ENCODE measurements around the gene UPK2. TPM values are rescaled to one million over a fixed set of nuclear protein-coding genes. Genes with fewer than 3 reads are reported as not detected.
"Not testable (repeated sequence)": the region's sequence is repeated elsewhere in the genome, so short reads cannot be mapped to it uniquely, and the experiment has no call there.

UPK2 gene
- polyA plus RNA-seq, 3 donors = 13.4 to 22.5 (median 14.2) TPM

DNA sequence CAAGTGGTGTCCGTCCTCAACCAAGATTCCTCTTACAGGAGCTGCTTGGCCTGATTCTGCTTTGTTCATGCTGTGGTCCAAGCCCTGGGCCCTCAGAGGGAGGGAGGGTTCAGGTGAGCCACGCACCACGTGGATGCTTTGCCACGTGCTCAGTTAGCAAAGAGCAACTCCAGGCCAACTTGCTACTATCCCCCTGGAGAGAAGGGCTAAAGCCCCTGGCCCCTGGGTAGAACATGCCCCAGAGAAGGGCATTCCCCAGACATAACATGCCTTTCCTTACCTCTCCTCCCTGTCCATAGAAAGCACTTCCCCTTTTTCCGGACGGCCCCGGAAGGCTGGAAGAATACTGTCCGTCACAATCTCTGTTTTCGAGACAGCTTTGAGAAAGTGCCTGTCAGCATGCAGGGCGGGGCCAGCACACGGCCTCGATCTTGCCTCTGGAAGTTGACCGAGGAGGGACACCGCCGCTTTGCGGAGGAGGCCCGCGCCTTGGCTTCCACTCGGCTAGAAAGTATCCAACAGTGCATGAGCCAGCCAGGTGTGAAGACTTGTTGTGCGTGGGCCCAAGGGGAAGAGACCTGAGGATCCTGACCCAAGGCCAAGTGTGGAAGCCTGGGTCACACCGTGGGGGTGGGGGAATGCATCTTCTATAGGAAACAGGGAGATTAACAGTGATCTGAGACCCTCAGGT is 24.2 kb downstream of the UPK2 start:
- DNase-seq = peak; percentile 30

DNA sequence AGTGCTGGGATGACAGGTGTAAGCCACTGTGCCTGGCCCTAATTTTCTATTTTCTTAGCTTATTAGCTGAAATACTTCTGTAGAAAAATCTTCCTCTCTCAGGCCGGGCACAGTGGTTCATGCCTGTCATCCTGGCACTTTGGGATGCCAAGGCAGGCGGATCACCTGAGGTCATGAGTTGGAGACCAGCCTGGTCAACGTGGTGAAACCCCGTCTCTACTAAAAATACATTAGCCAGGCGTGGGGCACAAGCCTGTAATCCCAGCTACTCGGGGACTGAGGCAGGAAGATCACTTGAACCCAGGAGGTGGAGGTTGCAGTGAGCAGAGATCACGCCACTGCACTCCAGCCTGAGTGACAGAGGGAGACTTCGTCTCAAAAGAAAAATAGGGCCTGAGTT is 28.2 kb downstream of the UPK2 start:
- not testable (repeated sequence) for DNase-seq

DNA sequence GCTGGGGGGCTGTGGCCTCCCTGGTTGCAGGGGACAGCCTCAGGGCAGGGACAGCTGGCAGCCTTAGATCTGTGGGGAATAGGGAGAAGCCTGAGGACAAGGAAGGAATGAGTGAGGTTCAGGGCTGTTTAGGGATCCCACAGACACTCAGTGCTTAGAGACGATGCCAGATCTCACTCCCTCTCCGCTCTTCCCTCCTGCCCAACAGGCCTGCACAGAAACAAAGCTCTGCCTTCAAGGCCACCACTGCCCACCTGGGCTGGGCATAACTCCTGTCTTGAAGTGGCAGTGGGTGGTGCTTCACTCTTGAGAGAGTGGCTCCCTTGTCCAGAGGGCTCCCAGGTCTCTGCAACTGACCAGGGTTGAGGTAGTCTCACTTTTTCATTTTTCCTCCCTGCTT is 28.7 kb downstream of the UPK2 start:
- DNase-seq = no peak

DNA sequence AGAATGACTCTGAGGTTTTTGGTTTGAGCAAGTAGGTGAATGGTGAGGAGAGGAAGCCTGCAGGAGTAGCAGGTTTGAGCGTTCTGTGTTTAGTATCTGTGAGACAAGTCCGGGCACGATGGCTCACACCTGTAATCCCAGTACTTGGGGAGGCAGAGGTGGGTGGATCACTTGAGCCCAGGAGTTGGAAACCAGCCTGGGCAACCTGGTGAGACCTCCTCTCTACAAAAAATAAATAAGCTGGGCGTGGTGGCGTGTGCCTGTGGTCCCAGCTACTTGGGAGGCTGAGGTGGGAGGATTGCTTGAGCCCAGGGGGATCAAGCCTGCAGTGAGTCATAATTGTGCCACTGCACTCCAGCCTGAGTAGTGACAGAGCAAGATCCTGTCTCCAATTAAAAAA is 32.2 kb downstream of the UPK2 start:
- DNase-seq = no peak

DNA sequence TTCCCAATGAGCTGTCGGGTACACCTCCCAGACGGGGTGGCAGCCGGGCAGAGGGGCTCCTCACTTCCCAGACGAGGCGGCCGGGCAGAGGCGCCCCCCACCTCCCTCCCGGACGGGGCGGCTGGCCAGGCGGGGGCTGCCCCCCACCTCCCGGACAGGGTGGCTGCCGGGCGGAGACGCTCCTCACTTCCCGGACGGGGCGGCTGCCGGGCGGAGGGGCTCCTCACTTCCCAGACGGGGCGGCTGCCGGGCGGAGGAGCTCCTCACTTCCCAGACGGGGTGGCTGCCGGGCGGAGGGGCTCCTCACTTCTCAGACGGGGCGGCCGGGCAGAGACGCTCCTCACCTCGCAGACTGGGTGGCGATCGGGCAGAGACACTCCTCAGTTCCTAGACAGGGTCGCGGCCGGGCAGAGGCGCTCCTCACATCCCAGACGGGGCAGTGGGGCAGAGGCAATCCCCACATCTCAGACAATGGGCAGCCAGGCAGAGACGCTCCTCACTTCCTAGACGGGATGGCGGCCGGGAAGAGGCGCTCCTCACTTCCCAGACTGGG is 35.5 kb downstream of the UPK2 start:
- not testable (repeated sequence) for DNase-seq

DNA sequence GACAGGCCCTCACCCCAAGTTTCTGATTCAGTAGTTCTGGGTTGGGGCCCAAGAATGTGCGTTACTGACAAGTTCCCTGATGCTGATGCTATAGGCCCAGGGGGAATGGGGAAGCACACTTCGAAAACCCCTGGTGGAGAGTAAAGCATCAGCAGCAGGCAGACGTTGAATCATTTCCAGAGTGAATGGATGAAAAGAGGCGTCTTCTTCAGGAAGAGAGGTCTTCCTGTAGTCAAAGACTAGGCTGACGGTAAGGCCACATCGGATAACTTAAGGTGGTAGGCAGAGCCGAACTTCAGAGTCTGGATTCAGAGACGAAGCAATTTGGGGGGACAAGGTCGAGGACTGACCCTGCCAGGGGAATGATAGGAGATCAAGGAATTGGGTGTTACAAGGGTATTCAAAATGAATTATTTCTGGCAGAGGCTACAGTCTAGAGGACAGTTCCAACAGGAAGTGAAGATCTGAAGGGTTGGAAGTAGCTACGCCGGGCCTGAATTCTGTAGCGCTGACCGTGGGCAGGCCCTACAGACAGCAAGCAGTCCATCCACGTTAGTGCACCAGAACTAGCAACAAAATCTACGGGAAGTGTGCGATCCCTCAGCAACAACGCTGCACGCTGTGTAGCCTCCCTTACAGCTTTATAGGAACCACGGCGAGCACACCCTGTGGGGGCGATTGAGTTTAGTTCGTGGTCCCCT is 41.0 kb downstream of the UPK2 start:
- no peak for DNase-seq

DNA sequence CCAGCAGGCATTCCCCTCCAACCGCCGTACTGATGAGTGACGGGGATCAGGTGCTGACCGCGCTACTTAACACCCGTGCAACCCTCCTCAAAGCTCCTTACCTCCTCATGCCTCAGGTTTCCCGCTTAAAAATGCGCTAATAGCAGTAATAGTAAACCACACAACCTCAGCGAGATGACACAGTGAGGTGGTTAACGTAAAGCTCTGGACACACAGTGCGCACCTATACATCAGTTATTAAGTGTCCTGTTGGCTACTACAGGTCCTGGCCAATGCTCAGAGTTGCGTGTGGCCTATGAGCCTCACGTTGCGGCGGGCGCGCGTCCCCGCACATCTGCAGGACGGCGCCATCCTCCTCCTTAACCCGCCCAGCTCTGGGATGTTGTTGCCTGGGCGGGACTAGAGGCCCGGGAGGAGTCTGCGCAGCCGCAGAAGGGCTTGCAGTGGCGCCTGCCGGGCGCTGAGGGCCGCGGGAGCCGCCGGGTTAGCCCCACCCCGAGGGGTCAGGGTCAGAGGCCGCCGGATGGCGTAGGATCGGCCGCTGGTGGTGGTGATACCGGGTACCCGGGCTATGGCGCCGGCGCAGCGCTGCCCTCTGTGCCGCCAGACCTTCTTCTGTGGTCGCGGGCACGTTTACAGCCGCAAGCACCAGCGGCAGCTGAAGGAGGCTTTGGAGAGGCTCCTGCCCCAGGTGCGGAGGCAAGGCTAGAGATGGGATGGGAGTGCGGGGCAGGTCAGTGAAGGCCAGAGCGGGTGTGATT is 41.7 kb downstream of the UPK2 start, which contains the start of gene CENATAC:
Gene CENATAC, plus strand, starts transcription at position 512 of the 761 bp plus-strand sequence. Its CDS starts 60 bp downstream, at position 572.
- peak; percentile 93 for DNase-seq

DNA sequence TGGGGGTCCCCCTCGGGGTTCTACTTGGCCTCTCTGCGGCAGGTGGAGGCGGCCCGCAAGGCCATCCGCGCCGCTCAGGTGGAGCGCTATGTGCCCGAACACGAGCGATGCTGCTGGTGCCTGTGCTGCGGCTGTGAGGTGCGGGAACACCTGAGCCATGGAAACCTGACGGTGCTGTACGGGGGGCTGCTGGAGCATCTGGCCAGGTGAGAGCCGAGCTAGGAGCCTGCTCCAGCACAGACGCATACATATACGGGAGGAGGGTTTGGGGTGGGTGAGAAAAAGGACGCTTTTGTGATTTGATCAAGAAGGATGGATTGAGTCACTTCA is 42.3 kb downstream of the UPK2 start:
- no peak for DNase-seq

DNA sequence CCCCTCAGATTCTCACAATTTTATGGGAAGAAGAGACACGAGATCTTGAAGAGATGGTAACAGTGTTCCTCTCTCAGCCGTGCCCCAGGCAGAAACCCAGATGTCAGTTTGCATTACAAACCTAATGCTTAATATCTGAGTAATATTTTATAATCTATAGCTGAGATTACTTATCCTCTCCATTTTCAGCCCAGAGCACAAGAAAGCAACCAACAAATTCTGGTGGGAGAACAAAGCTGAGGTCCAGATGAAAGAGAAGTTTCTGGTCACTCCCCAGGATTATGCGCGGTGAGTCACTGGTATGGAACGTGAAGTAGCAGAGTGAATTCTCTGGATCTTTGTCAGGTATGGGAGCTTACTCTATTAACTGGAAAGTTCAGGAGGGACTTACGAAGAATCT is 42.7 kb downstream of the UPK2 start:
- no peak for DNase-seq

DNA sequence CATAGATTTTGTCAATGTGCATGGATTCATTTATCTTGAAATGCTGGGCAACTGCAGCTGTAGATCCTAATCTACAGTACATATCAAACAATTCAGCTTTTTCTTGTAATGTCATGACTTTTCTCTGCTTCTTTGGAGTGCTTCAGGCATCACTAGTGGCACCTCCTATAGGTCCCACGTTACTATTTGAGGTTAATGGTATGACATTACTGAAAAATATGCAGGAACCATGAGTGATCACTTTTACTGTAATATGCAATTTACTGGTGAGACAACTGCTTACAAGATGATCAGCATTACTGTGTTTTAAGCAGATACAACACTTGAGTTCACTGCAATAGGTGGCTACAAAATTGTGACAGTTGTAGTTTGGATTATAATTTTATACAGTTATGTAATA is 44.8 kb downstream of the UPK2 start:
- DNase-seq = no peak

DNA sequence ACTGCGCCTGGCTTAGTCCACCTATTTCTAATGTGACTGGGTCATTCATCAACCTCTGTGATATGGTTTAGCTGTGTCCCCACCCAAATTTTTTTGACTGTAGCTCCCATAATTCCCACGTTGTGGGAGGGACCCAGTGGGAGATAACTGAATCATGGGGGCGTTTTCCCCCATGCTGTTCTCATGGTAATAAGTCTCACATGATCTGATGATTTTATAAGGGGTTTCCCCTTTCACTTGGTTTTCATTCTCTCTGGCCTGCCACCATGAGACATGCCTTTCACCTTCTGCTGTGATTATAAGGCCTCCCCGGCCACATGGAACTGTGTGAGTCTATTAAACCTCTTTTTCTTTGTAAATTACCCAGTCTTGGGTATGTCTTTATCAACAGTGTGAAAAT is 50.6 kb downstream of the UPK2 start:
- no peak for DNase-seq

Other genes starting within 250 kb of the UPK2 start
- 100 to 1,000 TPM; 112 to 142 (median 136) TPM for gene DDX6, start 165.1 kb upstream of the UPK2 start, polyA plus RNA-seq (ENCODE audit: insufficient read length in 3 of 3)
- gene CXCR5, start 72.4 kb upstream of the UPK2 start, polyA plus RNA-seq (ENCODE audit: insufficient read length in 3 of 3) = not detected
- 10 to 100 TPM; 37.8 to 42.7 (median 38.5) TPM for gene BCL9L, start 30.4 kb upstream of the UPK2 start, polyA plus RNA-seq (ENCODE audit: insufficient read length in 3 of 3)
- under 1 TPM in 2 of 3 donors, not detected in 1; 0.07 to 0.29 TPM for gene FOXR1, start 15.5 kb downstream of the UPK2 start, polyA plus RNA-seq (ENCODE audit: insufficient read length in 3 of 3)
- gene CENATAC, start 41.8 kb downstream of the UPK2 start, polyA plus RNA-seq (ENCODE audit: insufficient read length in 3 of 3) = 10 to 100 TPM; 14.4 to 44.2 (median 40.8) TPM
- gene RPS25, start 62.0 kb downstream of the UPK2 start, polyA plus RNA-seq (ENCODE audit: insufficient read length in 3 of 3) = 1,000 to 10,000 TPM; 1,004 to 1,217 (median 1,026) TPM
- gene TRAPPC4, start 62.5 kb downstream of the UPK2 start, polyA plus RNA-seq (ENCODE audit: insufficient read length in 3 of 3) = 100 to 1,000 TPM in 1 of 3 donors, 10 to 100 TPM in 2; 94.6 to 110 (median 98.5) TPM
- 100 to 1,000 TPM; 110 to 120 (median 112) TPM for gene SLC37A4, start 74.6 kb downstream of the UPK2 start, polyA plus RNA-seq (ENCODE audit: insufficient read length in 3 of 3)
- 100 to 1,000 TPM; 115 to 133 (median 124) TPM for gene HYOU1, start 100.9 kb downstream of the UPK2 start, polyA plus RNA-seq (ENCODE audit: insufficient read length in 3 of 3)
- gene VPS11, start 111.5 kb downstream of the UPK2 start, polyA plus RNA-seq (ENCODE audit: insufficient read length in 3 of 3) = 10 to 100 TPM; 55.0 to 66.1 (median 57.7) TPM
- 10 to 100 TPM; 22.8 to 34.6 (median 28.2) TPM for gene HMBS, start 128.6 kb downstream of the UPK2 start, polyA plus RNA-seq (ENCODE audit: insufficient read length in 3 of 3)
- 10 to 100 TPM; 55.6 to 68.1 (median 67.4) TPM for gene DPAGT1, start 145.6 kb downstream of the UPK2 start, polyA plus RNA-seq (ENCODE audit: insufficient read length in 3 of 3)
- gene C2CD2L, start 151.0 kb downstream of the UPK2 start, polyA plus RNA-seq (ENCODE audit: insufficient read length in 3 of 3) = 10 to 100 TPM; 11.8 to 12.5 (median 12.1) TPM
- gene HINFP, start 165.3 kb downstream of the UPK2 start, polyA plus RNA-seq (ENCODE audit: insufficient read length in 3 of 3) = 10 to 100 TPM; 28.1 to 43.7 (median 42.6) TPM
- gene ABCG4, start 192.8 kb downstream of the UPK2 start, polyA plus RNA-seq (ENCODE audit: insufficient read length in 3 of 3) = 1 to 10 TPM in 1 of 3 donors, under 1 TPM in 2; 0.70 to 1.4 (median 0.92) TPM
- 10 to 100 TPM; 12.4 to 15.1 (median 14.3) TPM for gene NLRX1, start 212.4 kb downstream of the UPK2 start, polyA plus RNA-seq (ENCODE audit: insufficient read length in 3 of 3)
- gene NHERF4, start 229.2 kb downstream of the UPK2 start, polyA plus RNA-seq (ENCODE audit: insufficient read length in 3 of 3) = 10 to 100 TPM; 16.0 to 26.2 (median 23.8) TPM